ENCODE measurements around the gene EPHB1. TPM values are rescaled to one million over a fixed set of nuclear protein-coding genes. Genes with fewer than 3 reads are reported as not detected.
"Not testable (repeated sequence)": the region's sequence is repeated elsewhere in the genome, so short reads cannot be mapped to it uniquely, and the experiment has no call there.

EPHB1 gene
- total RNA-seq, 1 experiment from 2014 or later, result 0.73 TPM

DNA sequence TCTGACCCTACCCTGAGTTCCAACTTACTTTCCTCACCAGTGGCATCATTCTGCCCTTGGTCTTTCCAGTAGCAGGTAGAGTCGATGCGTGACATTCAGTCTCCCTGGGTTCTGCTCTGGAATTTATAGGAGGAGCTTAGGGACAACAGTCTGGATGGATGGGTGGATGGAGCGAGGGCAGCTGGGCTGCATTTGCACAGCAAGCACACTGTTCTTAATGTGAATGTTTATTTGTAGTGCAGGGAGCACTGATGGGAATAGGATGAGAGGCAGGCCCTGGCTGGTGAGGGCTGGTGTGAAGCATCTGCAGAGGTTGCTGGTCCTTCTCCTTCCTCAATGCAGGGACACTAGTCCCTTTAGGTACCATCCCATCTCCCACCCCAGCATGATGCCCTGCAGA lies 176.2 kb downstream of the EPHB1 start:
- TF ChIP-seq, protein P1, sequence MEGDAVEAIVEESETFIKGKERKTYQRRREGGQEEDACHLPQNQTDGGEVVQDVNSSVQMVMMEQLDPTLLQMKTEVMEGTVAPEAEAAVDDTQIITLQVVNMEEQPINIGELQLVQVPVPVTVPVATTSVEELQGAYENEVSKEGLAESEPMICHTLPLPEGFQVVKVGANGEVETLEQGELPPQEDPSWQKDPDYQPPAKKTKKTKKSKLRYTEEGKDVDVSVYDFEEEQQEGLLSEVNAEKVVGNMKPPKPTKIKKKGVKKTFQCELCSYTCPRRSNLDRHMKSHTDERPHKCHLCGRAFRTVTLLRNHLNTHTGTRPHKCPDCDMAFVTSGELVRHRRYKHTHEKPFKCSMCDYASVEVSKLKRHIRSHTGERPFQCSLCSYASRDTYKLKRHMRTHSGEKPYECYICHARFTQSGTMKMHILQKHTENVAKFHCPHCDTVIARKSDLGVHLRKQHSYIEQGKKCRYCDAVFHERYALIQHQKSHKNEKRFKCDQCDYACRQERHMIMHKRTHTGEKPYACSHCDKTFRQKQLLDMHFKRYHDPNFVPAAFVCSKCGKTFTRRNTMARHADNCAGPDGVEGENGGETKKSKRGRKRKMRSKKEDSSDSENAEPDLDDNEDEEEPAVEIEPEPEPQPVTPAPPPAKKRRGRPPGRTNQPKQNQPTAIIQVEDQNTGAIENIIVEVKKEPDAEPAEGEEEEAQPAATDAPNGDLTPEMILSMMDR (IDR thresholded peaks at IDR 0.05; ENCODE audit: unreplicated experiment), result no peak
- DNase-seq, result no peak
- H3K9me3 Mint-ChIP-seq (ENCODE audit: low read depth, unreplicated experiment), result no peaks in the 10 kb centered on the region
- H3K4me3 Mint-ChIP-seq (ENCODE audit: low read depth, unreplicated experiment), result no peak overlapping the region
- H3K27ac Mint-ChIP-seq (ENCODE audit: unreplicated experiment), result no peak overlapping the region
- H3K27me3 Mint-ChIP-seq (ENCODE audit: unreplicated experiment), result peaks cover 47% of the 10 kb centered on the region
- intact Hi-C loops (cut with micrococcal nuclease; ENCODE audit: unreplicated experiment), result no loop called here
- CTCF ChIA-PET, result no interaction called here
- BruUV-seq (replicated peaks), result no TSS peak
- no peaks in the 10 kb centered on the region for H3K4me1 Mint-ChIP-seq (ENCODE audit: low read depth, unreplicated experiment)
- no peaks in the 10 kb centered on the region for H3K36me3 Mint-ChIP-seq (ENCODE audit: insufficient read depth, unreplicated experiment)

- H3K9me3 Mint-ChIP-seq (ENCODE audit: low read depth, unreplicated experiment); DNase-seq; intact Hi-C loops (cut with micrococcal nuclease; ENCODE audit: unreplicated experiment); BruUV-seq (replicated peaks); H3K4me3 Mint-ChIP-seq (ENCODE audit: low read depth, unreplicated experiment); H3K4me1 Mint-ChIP-seq (ENCODE audit: low read depth, unreplicated experiment); H3K27ac Mint-ChIP-seq (ENCODE audit: unreplicated experiment); CTCF ChIA-PET; H3K36me3 Mint-ChIP-seq (ENCODE audit: insufficient read depth, unreplicated experiment): not testable (repeated sequence)
- H3K27me3 Mint-ChIP-seq (ENCODE audit: unreplicated experiment), result peaks cover 49% of the 10 kb centered on the region
Observed at GRCh38 chr3:134971907-134972306, 176.8 kb downstream of the EPHB1 start.

GRCh38 chr3:134972836-134973455 lies 177.9 kb downstream of the EPHB1 start:
- Mint-ChIP-seq H3K4me3 (ENCODE audit: low read depth, unreplicated experiment) (no peak overlapping the region), H3K9me3 (ENCODE audit: low read depth, unreplicated experiment) (no peaks in the 10 kb centered on the region), H3K36me3 (ENCODE audit: insufficient read depth, unreplicated experiment) (no peaks in the 10 kb centered on the region), H3K27me3 (ENCODE audit: unreplicated experiment) (peaks cover 59% of the 10 kb centered on the region), H3K27ac (ENCODE audit: unreplicated experiment) (no peak overlapping the region), H3K4me1 (ENCODE audit: low read depth, unreplicated experiment) (no peaks in the 10 kb centered on the region)
- intact Hi-C loops (cut with micrococcal nuclease; ENCODE audit: unreplicated experiment), result no loop called here
- no TSS peak for BruUV-seq (replicated peaks)
- DNase-seq, result no peak
- CTCF ChIA-PET, result interaction anchor here (0.8 kb wide), 1 partner anchor 15 kb away, joined by 5 read pairs; no protein-coding TSS in a partner anchor
- TF ChIP-seq, protein P1 (IDR thresholded peaks at IDR 0.05; ENCODE audit: unreplicated experiment), result no peak

DNA sequence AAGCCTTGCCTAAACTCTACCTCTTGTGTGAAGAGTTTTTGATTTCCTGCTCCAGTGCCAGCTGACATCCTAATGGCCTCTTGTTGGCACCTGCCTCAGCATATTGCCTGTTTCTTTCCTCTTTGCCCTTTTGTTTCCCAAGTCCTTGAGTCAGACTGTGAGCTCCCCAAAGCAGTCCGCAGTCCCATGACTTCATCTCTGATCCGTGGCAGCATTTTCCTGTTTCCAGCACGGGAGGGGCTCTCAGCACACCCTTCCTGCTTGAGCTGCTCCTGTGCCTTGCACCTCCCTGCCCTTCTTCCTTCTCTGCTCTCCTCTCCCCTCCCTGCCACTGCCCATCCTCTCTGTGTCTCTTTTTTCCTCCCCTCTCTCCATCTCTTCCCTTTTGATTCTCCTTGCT lies 179.6 kb downstream of the EPHB1 start:
- DNase-seq, result no peak
- no TSS peak for BruUV-seq (replicated peaks)
- Mint-ChIP-seq H3K4me3 (ENCODE audit: low read depth, unreplicated experiment) (no peak overlapping the region), H3K36me3 (ENCODE audit: insufficient read depth, unreplicated experiment) (no peaks in the 10 kb centered on the region), H3K9me3 (ENCODE audit: low read depth, unreplicated experiment) (no peaks in the 10 kb centered on the region), H3K4me1 (ENCODE audit: low read depth, unreplicated experiment) (no peaks in the 10 kb centered on the region), H3K27ac (ENCODE audit: unreplicated experiment) (no peak overlapping the region), H3K27me3 (ENCODE audit: unreplicated experiment) (peaks cover 70% of the 10 kb centered on the region)
- intact Hi-C loops (cut with micrococcal nuclease; ENCODE audit: unreplicated experiment), result no loop called here
- TF ChIP-seq, protein P1 (IDR thresholded peaks at IDR 0.05; ENCODE audit: unreplicated experiment), result no peak
- CTCF ChIA-PET, result no interaction called here

DNA sequence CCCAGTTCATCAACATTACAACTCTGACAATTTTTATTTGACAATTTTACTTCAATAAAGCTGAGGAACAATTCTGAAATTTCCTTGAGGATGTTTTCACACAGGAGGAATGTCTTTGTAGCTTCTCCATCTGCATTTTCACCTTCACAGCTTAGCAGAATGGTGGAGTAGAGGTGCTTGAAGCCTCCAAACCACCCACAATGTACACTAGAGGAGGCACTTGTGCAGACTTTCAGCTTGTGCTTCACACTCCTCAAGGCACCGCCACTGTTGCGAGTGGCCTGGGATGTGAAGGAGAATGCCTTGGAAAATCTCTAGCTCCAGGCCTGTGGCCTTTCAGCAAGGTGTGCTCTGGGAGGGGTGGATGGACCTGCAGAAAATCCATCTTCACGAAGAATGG lies 181.9 kb downstream of the EPHB1 start:
- peaks cover 53% of the 10 kb centered on the region for H3K27me3 Mint-ChIP-seq (ENCODE audit: unreplicated experiment)
- no TSS peak for BruUV-seq (replicated peaks)
- intact Hi-C loops (cut with micrococcal nuclease; ENCODE audit: unreplicated experiment), result no loop called here

More for the DNA sequence above, 181.9 kb downstream of the EPHB1 start:
- no peak overlapping the region for H3K27ac Mint-ChIP-seq (ENCODE audit: unreplicated experiment)
- H3K4me1 Mint-ChIP-seq (ENCODE audit: low read depth, unreplicated experiment), result no peaks in the 10 kb centered on the region
- no peaks in the 10 kb centered on the region for H3K36me3 Mint-ChIP-seq (ENCODE audit: insufficient read depth, unreplicated experiment)
- DNase-seq, result no peak
- H3K4me3 Mint-ChIP-seq (ENCODE audit: low read depth, unreplicated experiment), result no peak overlapping the region
- TF ChIP-seq, protein P1 (IDR thresholded peaks at IDR 0.05; ENCODE audit: unreplicated experiment), result no peak
- no peaks in the 10 kb centered on the region for H3K9me3 Mint-ChIP-seq (ENCODE audit: low read depth, unreplicated experiment)
- CTCF ChIA-PET, result no interaction called here

Measured in Calu3 (cell line).